LNCAP (cell line): Measurements from ENCODE around the gene SLX9.

Experiments
- CTCF ChIP-seq: fragments of 450-650 bp; IDR thresholded peaks from 2 replicates; pipeline ENCODE4 v1.5.1; 2017; ENCODE audit warnings: mild to moderate bottlenecking

SLX9 gene

DNA sequence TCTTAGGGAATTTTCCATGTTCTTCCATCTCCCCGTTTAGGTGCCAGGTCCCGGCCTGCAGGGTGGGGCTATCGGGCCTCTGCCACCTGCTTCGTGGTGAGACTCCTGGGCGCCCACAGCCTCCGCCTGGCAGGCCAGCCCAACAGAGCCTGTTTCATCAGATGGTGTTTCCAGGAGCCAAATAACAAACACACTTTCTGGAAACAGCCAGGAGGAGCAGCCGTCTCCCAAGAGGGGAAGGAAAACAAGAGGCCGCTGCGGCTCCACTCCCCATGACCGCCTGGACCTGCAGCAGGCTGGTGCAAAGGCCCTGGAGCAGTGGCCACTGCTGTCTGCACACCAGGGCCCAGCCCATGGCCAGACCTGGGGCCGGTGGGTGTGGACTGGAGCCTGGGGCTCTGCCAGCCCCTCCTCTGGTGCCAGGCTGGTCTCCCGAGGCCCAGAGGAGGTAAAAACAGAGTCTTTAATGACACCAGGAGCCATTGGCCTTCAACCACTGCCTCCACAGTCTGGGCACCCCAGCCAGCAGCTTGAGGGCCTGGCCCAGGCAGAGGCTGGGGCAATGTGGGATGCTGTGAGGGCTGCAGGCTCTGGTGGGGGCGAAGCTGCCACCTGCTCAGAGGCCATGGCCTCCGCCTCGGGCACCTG is 55.0 kb downstream of the SLX9 start:
- no peak for TF ChIP-seq CTCF

- TF ChIP-seq CTCF, result no peak
Measured at GRCh38 chr21:44995343-44995941, 55.6 kb downstream of the SLX9 start.

GRCh38 chr21:44996096-44996495 is 56.3 kb downstream of the SLX9 start:
- TF ChIP-seq CTCF, result no peak

GRCh38 chr21:44996501-44996921 is 56.7 kb downstream of the SLX9 start:
- no peak for TF ChIP-seq CTCF

DNA sequence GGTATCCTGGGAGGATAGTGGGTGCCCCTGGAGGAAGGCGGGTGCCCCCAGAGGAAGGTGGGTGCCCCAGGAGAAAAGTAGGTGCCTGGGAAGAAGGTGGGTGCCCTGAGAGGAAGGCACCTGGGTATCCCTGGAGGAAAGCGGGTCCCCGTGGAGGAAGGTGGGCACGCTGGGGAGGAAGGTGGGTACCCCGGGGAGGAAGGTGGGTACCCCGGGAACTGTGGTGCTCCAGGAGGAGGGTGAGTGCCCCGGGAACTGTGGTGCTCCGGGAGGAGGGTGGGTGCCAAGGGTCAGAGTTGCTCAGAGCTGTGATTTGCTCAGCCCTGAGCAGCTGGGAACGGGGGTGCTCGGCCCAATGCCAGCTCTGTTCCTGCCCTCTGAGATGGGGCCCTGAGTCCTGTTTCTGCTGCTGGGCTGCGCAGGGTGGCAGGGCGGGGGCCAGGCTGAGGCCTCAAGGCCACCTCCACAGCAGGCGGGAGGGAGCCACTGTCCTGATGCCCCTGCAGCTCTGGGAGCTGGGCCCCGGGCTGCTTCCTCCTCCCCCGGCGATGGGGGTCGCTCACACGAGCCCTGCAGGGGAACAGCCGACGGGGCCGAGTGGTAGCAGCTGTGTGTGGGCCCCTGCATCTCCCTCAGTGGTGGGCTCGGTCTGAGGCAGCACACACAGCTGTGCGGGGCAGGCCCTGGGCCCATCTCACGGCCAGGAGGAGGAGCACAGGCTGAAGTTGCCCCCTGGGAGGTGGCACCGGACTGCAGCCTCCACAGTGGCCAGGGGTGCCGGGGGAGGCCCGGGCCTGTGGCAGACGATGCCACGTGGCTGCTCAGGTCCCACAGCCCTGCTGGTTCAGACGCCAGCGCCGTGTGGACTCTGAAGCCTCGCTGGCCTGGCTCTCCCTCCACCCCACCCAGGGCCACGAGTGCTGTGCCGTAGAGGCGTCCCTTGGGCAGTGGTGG is 57.4 kb downstream of the SLX9 start:
- TF ChIP-seq CTCF, result no peak

- no peak for TF ChIP-seq CTCF
Measured at GRCh38 chr21:44998086-44998620, 58.3 kb downstream of the SLX9 start.

- no peak for TF ChIP-seq CTCF
Measured at GRCh38 chr21:44998621-44999427, 59.0 kb downstream of the SLX9 start.
